Left lung (tissue), 10 donors: ENCODE results near the gene TERC. TPM values are rescaled to one million over a fixed set of nuclear protein-coding genes. Genes with fewer than 3 reads are reported as not detected.
A peak's percentile ranks its signal among the peaks of the same experiment; 100 is the strongest.
"Not testable (repeated sequence)": the region's sequence is repeated elsewhere in the genome, so short reads cannot be mapped to it uniquely, and the experiment has no call there.

Experiments
- ATAC-seq: fragments of 200-7000 bp; cut with Tn5 transposase; one replicate; pipeline ENCODE4 v1.9.1; 2020; ENCODE audit warnings: moderate library complexity
- DNase-seq, 4 donors: peaks; one replicate each; pipeline ENCODE4 v3.0.0-alpha.2; 2013 to 2020
- H3K27ac ChIP-seq, 2 donors: fragments of 200-600 bp; sonication (generic) in 1 of 2; one replicate each; pipeline versions ENCODE4 v1.5.0 to v1.8.0; 2020 to 2021
- H3K27me3 ChIP-seq, 2 donors: fragments of 200-600 bp; sonication (generic) in 1 of 2; one replicate each; pipeline versions ENCODE4 v1.5.0 to v1.8.0; 2020 to 2021
- H3K36me3 ChIP-seq, 2 donors: fragments of 200-600 bp; sonication (generic) in 1 of 2; one replicate each; pipeline versions ENCODE4 v1.5.0 to v1.8.0; 2020 to 2021
- H3K4me1 ChIP-seq, 2 donors: fragments of 200-600 bp; one replicate each; pipeline ENCODE4 v1.8.0; 2021
- H3K4me3 ChIP-seq, 2 donors: fragments of 200-600 bp; sonication (generic) in 1 of 2; one replicate each; pipeline versions ENCODE4 v1.5.0 to v1.8.0; 2020 to 2021; ENCODE audit warnings: mild to moderate bottlenecking in 1 of 2
- H3K9me3 ChIP-seq, 2 donors: fragments of 200-600 bp; sonication (generic) in 1 of 2; one replicate each; pipeline versions ENCODE4 v1.5.0 to v1.8.0; 2020 to 2021
- CTCF ChIP-seq, 2 donors: fragments of 200-600 bp; sonication (generic) in 1 of 2; IDR thresholded peaks; one replicate each; pipeline versions ENCODE4 v1.5.0 to v1.8.0; 2021; ENCODE audit warnings: antibody characterized with exemption in 2 of 2
- intact Hi-C, 2 donors: fragments of 100-400 bp; cut with DNase I; formaldehyde crosslinking; loops; one replicate each; pipeline versions ENCODE4 v1.11.2 to v1.14.2; 2022
- polyA plus RNA-seq, 6 donors: library from polyadenylated mRNA; unstranded; fragments of 120-200 nt; gene quantifications; one replicate each; pipeline ENCODE4 v1.2.1, GENCODE V29; 2013; ENCODE audit not compliant: insufficient read length in 6 of 6
- total RNA-seq, 2 donors: library from RNA; stranded (reverse); fragmentation: NEBNext Ultra II Directional; extraction: Animal tissue kit (Norgen Biotek cat#: 25700); gene quantifications; one replicate each; pipeline ENCODE4 v1.2.1, GENCODE V29; 2021
- donor health status: DM: no; HTN: yes; CAD: no.
- donor health status: DM: no; HTN: no; CAD: no.

The TERC gene
- total and polyA plus RNA-seq, 8 donors: 0.38 to 8.0 (median 0.54) TPM; not detected in 3

DNA sequence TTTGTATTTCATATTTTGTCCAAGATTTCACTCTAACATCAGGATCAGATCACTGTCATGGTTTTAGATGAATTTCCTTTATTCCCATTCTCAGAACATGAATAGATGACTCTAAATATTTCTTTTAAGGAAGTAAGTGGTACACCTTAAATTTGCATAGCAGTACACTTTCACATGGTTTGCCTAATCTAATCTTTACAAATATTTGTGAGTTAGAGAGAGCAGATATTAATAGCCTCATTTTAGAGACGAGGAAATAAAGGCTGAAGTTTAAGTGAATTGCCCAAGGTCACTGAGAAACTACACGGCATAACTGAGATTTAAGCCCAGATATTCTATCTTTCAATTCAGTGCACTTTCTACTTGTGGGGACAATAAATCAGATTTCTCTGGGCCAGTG lies 14.2 kb downstream of the TERC start:
- Histone ChIP-seq H3K4me3 (no peak overlapping the region), H3K27ac (no peak overlapping the region), H3K9me3 (no peaks in the 10 kb centered on the region), H3K36me3 (no peaks in the 10 kb centered on the region), H3K4me1 (no peaks in the 10 kb centered on the region), H3K27me3 (peaks cover 0 to 17% of the 10 kb centered on the region in 2 donors)
- no peak for DNase-seq
- no peak for TF ChIP-seq CTCF (IDR thresholded peaks at IDR 0.05)
- no peak for ATAC-seq
- intact Hi-C loops: no loop called here

DNA sequence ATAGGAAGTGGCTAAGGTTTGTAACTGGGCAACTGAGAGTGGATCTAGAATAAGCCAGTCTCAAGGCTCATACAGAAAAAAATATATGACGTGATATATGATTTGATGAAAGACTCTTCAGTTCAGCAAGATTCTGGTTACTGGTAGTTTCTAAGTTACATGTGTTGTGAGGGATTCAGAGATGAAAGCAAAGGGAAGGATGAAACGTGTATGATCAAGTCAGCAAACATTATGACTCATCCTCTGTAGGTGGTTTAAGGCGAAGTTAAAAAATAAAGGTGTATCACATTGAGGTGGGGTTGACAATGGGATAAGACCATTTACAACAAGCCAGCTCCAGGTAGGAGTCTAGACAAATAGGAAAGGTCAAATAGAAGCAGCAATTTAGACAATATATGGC lies 16.2 kb downstream of the TERC start:
- no peaks in the 10 kb centered on the region for H3K36me3 ChIP-seq
- H3K4me3 ChIP-seq: no peak overlapping the region
- H3K9me3 ChIP-seq: no peaks in the 10 kb centered on the region
- no peaks in the 10 kb centered on the region for H3K4me1 ChIP-seq
- no peak overlapping the region for H3K27ac ChIP-seq
- DNase-seq (no peak), ATAC-seq (no peak)
- H3K27me3 ChIP-seq: peaks cover 0 to 17% of the 10 kb centered on the region in 2 donors
- no peak for TF ChIP-seq CTCF (IDR thresholded peaks at IDR 0.05)
- intact Hi-C loops: no loop called here

DNA sequence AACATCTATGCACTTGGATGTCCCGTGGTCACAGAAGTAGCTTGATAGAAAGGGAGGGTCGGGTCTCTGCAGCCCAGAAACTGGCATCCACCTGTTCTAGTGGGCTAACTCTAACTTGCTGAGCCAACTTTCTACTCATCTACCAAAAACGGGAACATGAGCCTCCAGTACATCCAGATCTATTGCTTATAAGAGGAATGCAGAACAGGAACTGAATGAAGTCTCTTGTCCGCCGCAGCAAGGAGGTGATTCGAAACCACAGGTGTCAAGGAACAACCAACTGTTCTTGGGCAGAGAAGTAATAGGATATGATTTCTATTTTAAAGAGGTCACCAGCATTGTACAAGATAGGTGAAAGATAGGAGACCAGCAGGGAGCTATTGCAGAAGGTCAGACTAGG lies 17.9 kb downstream of the TERC start:
- intact Hi-C loops: no loop called here
- Histone ChIP-seq H3K36me3 (no peaks in the 10 kb centered on the region), H3K4me1 (no peaks in the 10 kb centered on the region), H3K4me3 (no peak overlapping the region), H3K9me3 (no peaks in the 10 kb centered on the region), H3K27ac (no peak overlapping the region), H3K27me3 (peaks cover 0 to 17% of the 10 kb centered on the region in 2 donors)
- no peak for DNase-seq
- no peak for TF ChIP-seq CTCF (IDR thresholded peaks at IDR 0.05)
- ATAC-seq: no peak

DNA sequence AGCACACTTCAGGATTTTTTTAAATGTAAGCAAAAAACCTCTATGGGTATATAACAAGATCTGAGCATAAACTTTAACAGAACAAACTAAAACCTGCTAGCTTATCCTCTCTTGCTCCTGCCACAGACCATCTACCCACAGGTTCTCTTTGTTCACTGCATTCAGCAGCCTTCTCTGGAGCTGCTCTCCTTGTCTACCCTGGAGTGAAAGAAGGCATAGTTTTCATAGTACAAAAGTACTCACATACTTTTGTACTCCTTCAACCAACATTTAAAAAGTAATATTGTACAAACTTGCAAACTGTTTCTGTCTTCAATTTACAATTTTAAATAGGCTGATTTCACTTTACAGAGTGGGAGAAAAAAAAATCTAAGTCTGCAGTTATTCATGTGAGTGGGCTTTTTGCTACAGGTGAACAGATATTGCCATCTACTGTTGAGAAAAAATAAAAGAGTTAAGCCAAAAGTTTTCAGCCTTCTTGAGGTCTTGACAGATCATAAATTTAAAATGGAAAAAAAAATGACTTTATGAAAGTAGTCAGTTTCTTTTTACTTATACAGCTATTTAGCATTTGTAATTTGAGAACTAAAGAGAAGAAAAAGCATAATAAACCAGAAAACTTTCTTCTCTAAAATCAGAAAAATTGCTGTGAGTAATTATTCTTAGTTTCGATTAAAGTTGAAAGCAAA lies 20.4 kb downstream of the TERC start:
- Histone ChIP-seq H3K9me3 (no peaks in the 10 kb centered on the region), H3K27ac (no peak overlapping the region), H3K4me1 (no peaks in the 10 kb centered on the region), H3K27me3 (peaks cover 0 to 11% of the 10 kb centered on the region in 2 donors), H3K36me3 (no peaks in the 10 kb centered on the region), H3K4me3 (no peak overlapping the region)
- intact Hi-C loops: no loop called here
- no peak for TF ChIP-seq CTCF (IDR thresholded peaks at IDR 0.05)
- DNase-seq (peak in 1 of 4 donors; percentile 37), ATAC-seq (peak; percentile 39)

GRCh38 chr3:169739067-169739466 lies 25.8 kb downstream of the TERC start:
- Histone ChIP-seq H3K36me3 (no peaks in the 10 kb centered on the region), H3K4me1 (no peaks in the 10 kb centered on the region), H3K4me3 (no peak overlapping the region), H3K9me3 (peaks cover 0 to 21% of the 10 kb centered on the region in 2 donors), H3K27me3 (no peaks in the 10 kb centered on the region), H3K27ac (no peak overlapping the region)
- no peak for DNase-seq
- ATAC-seq: no peak
- TF ChIP-seq CTCF (IDR thresholded peaks at IDR 0.05): no peak
- intact Hi-C loops: no loop called here

GRCh38 chr3:169731857-169732256 lies 33.0 kb downstream of the TERC start:
- intact Hi-C loops, H3K27ac ChIP-seq, H3K4me1 ChIP-seq, H3K36me3 ChIP-seq, ATAC-seq, H3K4me3 ChIP-seq, DNase-seq, H3K27me3 ChIP-seq: not testable (repeated sequence)
- H3K9me3 ChIP-seq: peaks cover 0 to 27% of the 10 kb centered on the region in 2 donors
